Nephron (organoid): ENCODE data around the gene DENND1A.

ENCODE experiments used
- H3K27ac Mint-ChIP-seq, 3 experiments: 2 replicates each; pipeline ENCODE4 v1.8.0; 2020; ENCODE audit warnings: mixed read lengths in 3 of 3, mild to moderate bottlenecking in 2 of 3, moderate library complexity in 1 of 3
- H3K27me3 Mint-ChIP-seq: 2 replicates; pipeline ENCODE4 v1.8.0; 2021; ENCODE audit warnings: low read depth, mild to moderate bottlenecking, moderate library complexity, mixed read lengths
- H3K36me3 Mint-ChIP-seq: 2 replicates; pipeline ENCODE4 v1.8.0; 2020; ENCODE audit warnings: low read depth, mixed read lengths
- H3K4me1 Mint-ChIP-seq: 2 replicates; pipeline ENCODE4 v1.8.0; 2020; ENCODE audit warnings: mixed read lengths
- H3K4me3 Mint-ChIP-seq, 3 experiments: 2 replicates each; pipeline ENCODE4 v1.8.0; 2020; ENCODE audit warnings: mild to moderate bottlenecking in 3 of 3, mixed read lengths in 3 of 3, moderate library complexity in 2 of 3
- H3K9me3 Mint-ChIP-seq: 2 replicates; pipeline ENCODE4 v1.8.0; 2020; ENCODE audit warnings: mixed read lengths
- CTCF ChIP-seq, 3 experiments: fragments of 200-600 bp; sonication (generic); IDR thresholded peaks; one replicate each; pipeline ENCODE4 v1.5.0; 2021; ENCODE audit warnings: antibody characterized with exemption in 3 of 3; ENCODE audit not compliant: unreplicated experiment in 3 of 3

DENND1A gene

GRCh38 chr9:123659358-123659757, 270.6 kb downstream of the DENND1A start:
- Mint-ChIP-seq H3K9me3 (peaks cover 26% of the 10 kb centered on the region), H3K4me3 (no peak overlapping the region)

GRCh38 chr9:123658792-123659191, 271.1 kb downstream of the DENND1A start:
- no peak for TF ChIP-seq CTCF (IDR thresholded peaks at IDR 0.05; ENCODE audit: unreplicated experiment in 3 of 3)
- no peaks in the 10 kb centered on the region for H3K4me1 Mint-ChIP-seq
- H3K27ac Mint-ChIP-seq = no peak overlapping the region
- H3K4me3 Mint-ChIP-seq = no peak overlapping the region
- H3K27me3 Mint-ChIP-seq = peaks cover 4% of the 10 kb centered on the region
- H3K36me3 Mint-ChIP-seq = peaks cover 38% of the 10 kb centered on the region
- peaks cover 24% of the 10 kb centered on the region for H3K9me3 Mint-ChIP-seq

More at GRCh38 chr9:123659358-123659757, 270.6 kb downstream of the DENND1A start:
- H3K27ac Mint-ChIP-seq = no peak overlapping the region
- no peak for TF ChIP-seq CTCF (IDR thresholded peaks at IDR 0.05; ENCODE audit: unreplicated experiment in 3 of 3)
- H3K4me1 Mint-ChIP-seq = no peaks in the 10 kb centered on the region
- H3K27me3 Mint-ChIP-seq = peaks cover 4% of the 10 kb centered on the region
- H3K36me3 Mint-ChIP-seq = peaks cover 42% of the 10 kb centered on the region

- Mint-ChIP-seq H3K4me3 (no peak overlapping the region), H3K9me3 (peaks cover 20% of the 10 kb centered on the region), H3K27ac (no peak overlapping the region), H3K36me3 (peaks cover 30% of the 10 kb centered on the region), H3K4me1 (no peaks in the 10 kb centered on the region), H3K27me3 (peaks cover 4% of the 10 kb centered on the region)
- no peak for TF ChIP-seq CTCF (IDR thresholded peaks at IDR 0.05; ENCODE audit: unreplicated experiment in 3 of 3)
These were observed 272.0 kb downstream of the DENND1A start for GRCh38 chr9:123657941-123658340.

- peaks cover 22% of the 10 kb centered on the region for H3K36me3 Mint-ChIP-seq
- H3K4me1 Mint-ChIP-seq = no peaks in the 10 kb centered on the region
- no peak overlapping the region for H3K4me3 Mint-ChIP-seq
- no peak overlapping the region for H3K27ac Mint-ChIP-seq
- H3K27me3 Mint-ChIP-seq = peaks cover 3% of the 10 kb centered on the region
- peaks cover 11% of the 10 kb centered on the region for H3K9me3 Mint-ChIP-seq
- TF ChIP-seq CTCF (IDR thresholded peaks at IDR 0.05; ENCODE audit: unreplicated experiment in 3 of 3) = no peak
These were observed 272.8 kb downstream of the DENND1A start for GRCh38 chr9:123657099-123657498.

- Mint-ChIP-seq H3K4me1 (no peaks in the 10 kb centered on the region), H3K9me3 (peaks cover 6% of the 10 kb centered on the region), H3K4me3 (no peak overlapping the region), H3K36me3 (peaks cover 20% of the 10 kb centered on the region), H3K27ac (no peak overlapping the region), H3K27me3 (no peaks in the 10 kb centered on the region)
- TF ChIP-seq CTCF (IDR thresholded peaks at IDR 0.05; ENCODE audit: unreplicated experiment in 3 of 3) = no peak
These were observed 273.4 kb downstream of the DENND1A start for GRCh38 chr9:123656565-123656964.

GRCh38 chr9:123655681-123656423, 274.1 kb downstream of the DENND1A start:
- Mint-ChIP-seq H3K9me3 (no peaks in the 10 kb centered on the region), H3K4me3 (no peak overlapping the region), H3K4me1 (no peaks in the 10 kb centered on the region), H3K27me3 (no peaks in the 10 kb centered on the region), H3K27ac (no peak overlapping the region), H3K36me3 (peaks cover 17% of the 10 kb centered on the region)
- TF ChIP-seq CTCF (IDR thresholded peaks at IDR 0.05; ENCODE audit: unreplicated experiment in 3 of 3) = no peak
